Activated CD8-positive, alpha-beta memory T cell treated with anti-CD3 and anti-CD28 coated beads, Interleukin-2, amount 10 ng/mL, durations not matched to agents 7 days and 5 days (primary cell): Measurements from ENCODE around the gene DISP2. TPM values are rescaled to one million over a fixed set of nuclear protein-coding genes. Genes with fewer than 3 reads are reported as not detected.

ENCODE experiments used
- ATAC-seq: fragments of 150-1000 bp; cut with Tn5 transposase; one replicate; pipeline ENCODE4 v1.10.0; 2021; ENCODE audit warnings: moderate library complexity
- CTCF ChIA-PET: fragments of 350-600 bp; sonication (Branson Sonifier 250); formaldehyde crosslinking; loops from one replicate; lab custom pipeline; 2021; ENCODE audit warnings: antibody characterized with exemption; lab: Charles Lee
- DNase-seq: peaks from one replicate; pipeline ENCODE4 v3.0.0-alpha.2; 2020
- H3K27ac Mint-ChIP-seq: one replicate; pipeline ENCODE4 v1.8.0; 2021; ENCODE audit warnings: mild to moderate bottlenecking, mixed read lengths
- H3K27me3 Mint-ChIP-seq: one replicate; pipeline ENCODE4 v1.8.0; 2021; ENCODE audit warnings: mixed read lengths
- H3K36me3 Mint-ChIP-seq: one replicate; pipeline ENCODE4 v1.8.0; 2021; ENCODE audit warnings: mild to moderate bottlenecking, mixed read lengths
- H3K4me1 Mint-ChIP-seq: one replicate; pipeline ENCODE4 v1.8.0; 2021; ENCODE audit warnings: mixed read lengths
- H3K4me3 Mint-ChIP-seq: one replicate; pipeline ENCODE4 v1.8.0; 2021; ENCODE audit warnings: mild to moderate bottlenecking, moderate library complexity, mixed read lengths
- H3K9me3 Mint-ChIP-seq: one replicate; pipeline ENCODE4 v1.8.0; 2022; ENCODE audit warnings: low read depth, mixed read lengths
- total RNA-seq, 2 experiments: library from RNA; stranded (reverse); gene quantifications; one replicate each; pipeline ENCODE4 v1.2.3, GENCODE V29; 2021

DISP2 gene
- total RNA-seq, 2 experiments from 2014 or later: 0.23 to 0.37 TPM

GRCh38 chr15:40418126-40418525, 60.1 kb downstream of the DISP2 start:
- ATAC-seq: no peak

DNA sequence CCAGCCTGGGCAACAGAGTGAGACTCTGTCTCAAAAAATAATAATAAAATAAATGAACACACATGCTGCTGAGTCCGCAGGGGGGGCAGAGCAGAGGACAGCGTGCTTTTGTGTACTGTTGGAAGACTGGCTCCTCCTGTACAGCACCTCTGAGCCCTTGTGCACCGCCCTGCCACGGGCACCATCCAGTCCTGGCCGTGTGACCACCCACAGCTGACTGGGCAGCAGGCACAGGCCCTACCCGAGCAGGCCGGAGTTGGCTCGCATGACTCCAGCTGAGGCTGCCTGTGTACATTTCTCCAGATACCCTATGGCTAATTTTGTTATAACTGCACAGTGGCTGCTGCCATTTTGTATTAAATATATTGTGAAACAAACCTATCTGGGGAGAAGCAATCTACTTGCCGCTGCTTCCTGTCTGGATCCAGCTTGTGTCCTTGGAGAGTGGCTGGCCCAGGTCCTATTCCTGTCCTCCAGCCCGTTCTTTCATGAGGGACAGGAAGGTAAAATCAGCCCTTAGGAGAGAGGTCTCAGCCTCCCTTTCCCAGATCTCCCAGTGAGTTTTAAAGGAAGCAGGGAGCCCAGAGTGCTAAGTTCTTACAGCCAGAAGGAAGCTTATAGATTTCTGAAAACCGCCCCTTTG, 62.2 kb downstream of the DISP2 start:
- no peaks in the 10 kb centered on the region for H3K27me3 Mint-ChIP-seq
- H3K36me3 Mint-ChIP-seq: peaks cover 7% of the 10 kb centered on the region
- ATAC-seq (no peak), DNase-seq (no peak)
- H3K4me3 Mint-ChIP-seq: no peak overlapping the region
- H3K9me3 Mint-ChIP-seq: no peaks in the 10 kb centered on the region
- CTCF ChIA-PET: interaction anchor here (0.8 to 13.9 kb wide), 7 partner anchors 13 to 141 kb away, joined by 3 to 235 read pairs (median 18); partner anchors contain the start of genes CCDC9B, IVD and KNSTRN
- H3K4me1 Mint-ChIP-seq: peaks cover 7% of the 10 kb centered on the region
- H3K27ac Mint-ChIP-seq: no peak overlapping the region

More at GRCh38 chr15:40418126-40418525, 60.1 kb downstream of the DISP2 start:
- H3K4me3 Mint-ChIP-seq: no peak overlapping the region
- no peak overlapping the region for H3K27ac Mint-ChIP-seq
- no peaks in the 10 kb centered on the region for H3K27me3 Mint-ChIP-seq
- H3K9me3 Mint-ChIP-seq: no peaks in the 10 kb centered on the region
- peaks cover 7% of the 10 kb centered on the region for H3K36me3 Mint-ChIP-seq
- H3K4me1 Mint-ChIP-seq: peaks cover 7% of the 10 kb centered on the region
- CTCF ChIA-PET: interaction anchor here (1.0 to 13.9 kb wide), 4 partner anchors 14 to 89 kb away, joined by 3 to 235 read pairs (median 70); partner anchors contain the start of gene CCDC9B
- no peak for DNase-seq

- H3K36me3 Mint-ChIP-seq: peaks cover 5% of the 10 kb centered on the region
- H3K9me3 Mint-ChIP-seq: no peaks in the 10 kb centered on the region
- CTCF ChIA-PET: interaction anchor here (0.8 to 13.9 kb wide), 11 partner anchors 13 to 142 kb away, joined by 3 to 235 read pairs (median 11); partner anchors contain the start of genes CCDC9B, INAFM2, IVD and KNSTRN
- DNase-seq: no peak
- no peaks in the 10 kb centered on the region for H3K27me3 Mint-ChIP-seq
- H3K27ac Mint-ChIP-seq: no peak overlapping the region
- H3K4me1 Mint-ChIP-seq: peaks cover 7% of the 10 kb centered on the region
- no peak for ATAC-seq
- no peak overlapping the region for H3K4me3 Mint-ChIP-seq
These were observed 62.8 kb downstream of the DISP2 start for GRCh38 chr15:40420793-40421192.

DNA sequence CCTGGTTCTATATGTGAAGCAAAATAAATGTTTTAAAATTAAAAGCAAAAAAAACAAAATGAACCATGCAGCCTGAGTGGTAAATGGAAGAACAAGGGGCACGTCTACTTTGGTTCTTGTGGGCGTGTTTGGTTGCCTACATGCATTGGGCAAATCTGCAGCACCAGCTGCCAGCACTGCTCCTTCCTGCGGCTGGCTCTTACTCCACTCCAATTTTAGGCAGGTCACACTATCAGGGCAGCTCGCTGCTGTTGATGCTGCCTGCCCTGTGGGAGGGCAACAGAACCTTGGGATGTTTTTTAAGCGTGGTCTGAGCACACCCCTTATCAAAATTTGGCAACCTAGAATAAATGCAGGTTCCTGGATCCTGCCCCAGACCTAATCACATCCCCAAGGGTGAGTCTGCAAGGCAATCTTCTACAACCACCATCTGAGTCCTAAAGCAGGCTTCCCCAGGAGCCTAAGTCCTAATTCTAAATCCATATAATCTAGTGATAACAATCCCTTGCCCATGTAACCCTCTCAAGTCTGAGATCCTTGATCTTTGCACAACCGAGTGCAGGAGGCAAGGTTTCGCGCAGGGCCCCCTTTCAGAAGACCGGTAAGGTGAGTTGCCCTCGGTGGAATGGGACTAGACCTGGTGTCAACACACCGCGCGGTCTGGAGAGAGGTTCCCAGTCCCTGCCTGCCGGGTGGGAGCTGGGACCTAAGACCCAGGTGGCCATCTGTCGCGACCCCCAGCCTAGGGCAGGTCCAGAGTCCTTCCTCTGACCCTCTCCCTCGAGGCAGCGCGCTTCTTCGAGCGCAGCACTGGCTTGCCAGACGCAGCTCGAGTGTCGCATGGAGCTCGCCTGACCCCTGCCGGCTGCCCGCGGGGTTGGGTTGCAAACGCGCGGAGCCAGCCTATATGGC, 63.5 kb downstream of the DISP2 start:
- ATAC-seq (peak; percentile 99), DNase-seq (peak; percentile 87)
- Mint-ChIP-seq H3K27ac (no peak overlapping the region), H3K4me3 (no peak overlapping the region), H3K4me1 (peaks cover 7% of the 10 kb centered on the region), H3K36me3 (peaks cover 4% of the 10 kb centered on the region), H3K27me3 (no peaks in the 10 kb centered on the region), H3K9me3 (no peaks in the 10 kb centered on the region)
- CTCF ChIA-PET: interaction anchor here (0.9 to 13.9 kb wide), 37 partner anchors 9 to 204 kb away, joined by 3 to 235 read pairs (median 5); partner anchors contain the start of genes CCDC9B, CHST14, INAFM2 and IVD

GRCh38 chr15:40424483-40425115, 66.6 kb downstream of the DISP2 start:
- Mint-ChIP-seq H3K9me3 (no peaks in the 10 kb centered on the region), H3K4me3 (no peak overlapping the region), H3K27ac (no peak overlapping the region), H3K27me3 (no peaks in the 10 kb centered on the region), H3K36me3 (no peaks in the 10 kb centered on the region), H3K4me1 (peaks cover 7% of the 10 kb centered on the region)
- DNase-seq (no peak), ATAC-seq (no peak)
- CTCF ChIA-PET: interaction anchor here (0.9 to 13.9 kb wide), 7 partner anchors 15 to 146 kb away, joined by 3 to 235 read pairs (median 21); partner anchors contain the start of genes CCDC9B and INAFM2

DNA sequence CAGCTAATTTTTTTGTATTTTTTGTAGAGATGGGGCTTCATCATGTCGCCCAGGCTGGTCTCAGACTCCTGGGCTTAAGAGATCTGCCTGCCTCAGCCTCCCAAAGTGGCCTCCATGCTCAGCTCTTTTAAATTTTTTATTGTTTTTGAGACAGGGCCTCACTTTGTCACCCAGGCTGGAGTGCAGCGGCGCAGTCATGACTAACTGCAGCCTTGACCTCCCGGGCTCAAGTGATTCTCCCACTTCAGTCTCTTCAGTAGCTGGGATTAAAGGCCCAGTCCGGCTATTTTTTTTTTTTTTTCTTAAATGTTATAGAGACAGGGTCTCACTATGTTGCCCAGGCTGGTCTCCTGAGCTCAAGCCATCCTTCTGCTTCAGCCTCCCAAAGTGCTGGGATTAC, 67.7 kb downstream of the DISP2 start:
- CTCF ChIA-PET: interaction anchor here (1.1 to 13.9 kb wide), 4 partner anchors 57 to 147 kb away, joined by 3 to 235 read pairs (median 70); partner anchors contain the start of gene CCDC9B
- ATAC-seq (no peak), DNase-seq (no peak)
- H3K9me3 Mint-ChIP-seq: no peaks in the 10 kb centered on the region
- no peak overlapping the region for H3K4me3 Mint-ChIP-seq
- peaks cover 7% of the 10 kb centered on the region for H3K4me1 Mint-ChIP-seq
- H3K27ac Mint-ChIP-seq: no peak overlapping the region
- H3K27me3 Mint-ChIP-seq: no peaks in the 10 kb centered on the region
- H3K36me3 Mint-ChIP-seq: no peaks in the 10 kb centered on the region

DNA sequence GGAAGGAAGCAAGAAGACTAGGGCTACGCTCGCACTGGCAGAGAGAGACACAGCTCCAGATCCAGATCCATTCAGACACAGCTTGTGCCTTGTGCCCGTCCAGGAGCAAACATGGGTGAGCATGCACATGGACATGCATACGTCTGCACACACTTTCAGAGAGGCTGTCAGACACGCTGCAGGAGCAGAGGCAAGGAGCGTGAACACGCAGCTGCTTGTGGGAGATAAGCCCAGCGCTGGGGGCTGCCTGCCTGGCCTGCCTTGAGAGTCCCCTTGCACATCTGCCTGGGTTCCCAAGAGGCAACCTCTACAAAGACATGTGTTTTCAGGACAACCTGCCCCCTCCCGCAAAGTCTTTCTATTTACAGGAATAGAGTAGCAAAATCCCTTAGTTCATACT, 69.2 kb downstream of the DISP2 start:
- Mint-ChIP-seq H3K27ac (no peak overlapping the region), H3K9me3 (no peaks in the 10 kb centered on the region), H3K4me3 (no peak overlapping the region), H3K36me3 (no peaks in the 10 kb centered on the region), H3K4me1 (no peaks in the 10 kb centered on the region), H3K27me3 (no peaks in the 10 kb centered on the region)
- no peak for ATAC-seq
- CTCF ChIA-PET: interaction anchor here (0.8 to 13.9 kb wide), 2 partner anchors 63 to 88 kb away, joined by 3 to 235 read pairs; partner anchors contain the start of gene CCDC9B
- DNase-seq: no peak

- no peak overlapping the region for H3K4me3 Mint-ChIP-seq
- ATAC-seq (no peak), DNase-seq (no peak)
- no peaks in the 10 kb centered on the region for H3K36me3 Mint-ChIP-seq
- CTCF ChIA-PET: interaction anchor here (13.9 kb wide), 1 partner anchor 89 kb away, joined by 235 read pairs; the partner anchor contains the start of gene CCDC9B
- H3K4me1 Mint-ChIP-seq: no peaks in the 10 kb centered on the region
- no peaks in the 10 kb centered on the region for H3K27me3 Mint-ChIP-seq
- no peak overlapping the region for H3K27ac Mint-ChIP-seq
- H3K9me3 Mint-ChIP-seq: no peaks in the 10 kb centered on the region
These were observed 70.2 kb downstream of the DISP2 start for GRCh38 chr15:40428185-40428584.

Other genes with a start within 250 kb of the DISP2 start
- gene BMF, start 249.3 kb upstream of the DISP2 start, total RNA-seq: 10 to 100 TPM in 1 of 2 experiments, 1 to 10 TPM in 1; 3.6 to 13.0 TPM
- gene BUB1B, start 197.2 kb upstream of the DISP2 start, total RNA-seq: 100 to 1,000 TPM in 1 of 2 experiments, 10 to 100 TPM in 1; 89.5 to 107 TPM
- 1 to 10 TPM; 1.0 to 1.7 TPM for gene PAK6, start 119.2 kb upstream of the DISP2 start, total RNA-seq
- not detected for gene ANKRD63, start 75.2 kb upstream of the DISP2 start, total RNA-seq
- gene PLCB2, start 50.3 kb upstream of the DISP2 start, total RNA-seq: 100 to 1,000 TPM; 104 to 120 TPM
- 10 to 100 TPM in 1 of 2 experiments, 1 to 10 TPM in 1; 4.9 to 10.2 TPM for gene INAFM2, start 34.5 kb upstream of the DISP2 start, total RNA-seq
- gene CCDC9B, start 17.3 kb upstream of the DISP2 start, total RNA-seq: 1 to 10 TPM in 1 of 2 experiments, under 1 TPM in 1; 0.45 to 1.5 TPM
- gene PHGR1, start 7.2 kb upstream of the DISP2 start, total RNA-seq: not detected
- 10 to 100 TPM; 77.1 to 82.0 TPM for gene KNSTRN, start 24.5 kb downstream of the DISP2 start, total RNA-seq
- 10 to 100 TPM; 70.3 to 87.2 TPM for gene IVD, start 47.6 kb downstream of the DISP2 start, total RNA-seq
- 10 to 100 TPM; 24.1 to 25.6 TPM for gene BAHD1, start 82.7 kb downstream of the DISP2 start, total RNA-seq
- gene CHST14, start 112.8 kb downstream of the DISP2 start, total RNA-seq: 10 to 100 TPM; 12.3 to 12.6 TPM
- gene CCDC32, start 206.8 kb downstream of the DISP2 start, total RNA-seq: 10 to 100 TPM; 24.4 to 27.8 TPM
- gene RPUSD2, start 211.1 kb downstream of the DISP2 start, total RNA-seq: 10 to 100 TPM; 17.6 to 17.7 TPM
- gene KNL1, start 236.0 kb downstream of the DISP2 start, total RNA-seq: 10 to 100 TPM; 52.1 to 75.0 TPM